GM21515 (cell line): ENCODE results near the gene GLCE.
"Not testable (repeated sequence)": the region's sequence is repeated elsewhere in the genome, so short reads cannot be mapped to it uniquely, and the experiment has no call there.

Source experiments
- ATAC-seq: cut with Tn5 transposase; IDR thresholded peaks from one replicate; pipeline ENCODE4 v1.9.1; 2021; ENCODE audit not compliant: unreplicated experiment

GLCE gene

GRCh38 chr15:69297642-69298353 lies 137.4 kb downstream of the GLCE start:
- ATAC-seq = no peak

GRCh38 chr15:69298354-69298696 lies 137.9 kb downstream of the GLCE start:
- ATAC-seq = no peak

- ATAC-seq = no peak
Observed at GRCh38 chr15:69298697-69299441, 138.4 kb downstream of the GLCE start, which contains the start of gene PAQR5. PAQR5 (plus strand) TSS chr15:69298912; CDS start chr15:69360081, 61,169 bp downstream.

- no peak for ATAC-seq
Observed at GRCh38 chr15:69299451-69299886, 139.0 kb downstream of the GLCE start.

- no peak for ATAC-seq
Observed at GRCh38 chr15:69299943-69300588, 139.6 kb downstream of the GLCE start.

GRCh38 chr15:69301101-69301500 lies 140.7 kb downstream of the GLCE start:
- ATAC-seq = not testable (repeated sequence)

GRCh38 chr15:69302087-69302486 lies 141.7 kb downstream of the GLCE start:
- ATAC-seq = not testable (repeated sequence)

GRCh38 chr15:69302929-69303328 lies 142.5 kb downstream of the GLCE start:
- ATAC-seq = no peak

- no peak for ATAC-seq
Observed at GRCh38 chr15:69303337-69304181, 143.1 kb downstream of the GLCE start.

GRCh38 chr15:69304182-69304545 lies 143.7 kb downstream of the GLCE start:
- no peak for ATAC-seq

GRCh38 chr15:69305204-69305931 lies 144.9 kb downstream of the GLCE start:
- ATAC-seq = no peak

- ATAC-seq = no peak
Observed at GRCh38 chr15:69305933-69306568, 145.6 kb downstream of the GLCE start.

- no peak for ATAC-seq
Observed at GRCh38 chr15:69307939-69308338, 147.5 kb downstream of the GLCE start.

- ATAC-seq = no peak
Observed at GRCh38 chr15:69308949-69309348, 148.5 kb downstream of the GLCE start.

- no peak for ATAC-seq
Observed at GRCh38 chr15:69311319-69311721, 150.9 kb downstream of the GLCE start.

GRCh38 chr15:69313432-69314000 lies 153.1 kb downstream of the GLCE start:
- ATAC-seq = no peak

- no peak for ATAC-seq
Observed at GRCh38 chr15:69314131-69314530, 153.7 kb downstream of the GLCE start.

GRCh38 chr15:69314736-69315135 lies 154.3 kb downstream of the GLCE start:
- no peak for ATAC-seq

GRCh38 chr15:69315402-69316110 lies 155.1 kb downstream of the GLCE start:
- no peak for ATAC-seq
